GM19193 (cell line): ENCODE measurements around the gene KNOP1.

Experiments
- POLR2A ChIP-seq: IDR thresholded peaks from 4 replicates; pipeline ENCODE4 v1.6.1; 2011; ENCODE audit not compliant: insufficient read depth, insufficient read length; ENCODE audit errors: extremely low read depth

Gene KNOP1

GRCh38 chr16:19717314-19717713, 713 bp downstream of the KNOP1 start:
- no peak for TF ChIP-seq POLR2A

- no peak for TF ChIP-seq POLR2A
These were observed 1.8 kb downstream of the KNOP1 start for GRCh38 chr16:19716183-19716582.

- TF ChIP-seq POLR2A, result no peak
These were observed 2.5 kb downstream of the KNOP1 start for GRCh38 chr16:19715566-19715965.

GRCh38 chr16:19713697-19714096, 4.3 kb downstream of the KNOP1 start:
- TF ChIP-seq POLR2A, result no peak

GRCh38 chr16:19712418-19713058, 5.5 kb downstream of the KNOP1 start:
- no peak for TF ChIP-seq POLR2A

GRCh38 chr16:19711643-19712042, 6.4 kb downstream of the KNOP1 start:
- TF ChIP-seq POLR2A, result no peak

- no peak for TF ChIP-seq POLR2A
These were observed 7.0 kb downstream of the KNOP1 start for GRCh38 chr16:19710991-19711545.

GRCh38 chr16:19710191-19710908, 7.7 kb downstream of the KNOP1 start:
- TF ChIP-seq POLR2A, result no peak

GRCh38 chr16:19709381-19710136, 8.5 kb downstream of the KNOP1 start:
- no peak for TF ChIP-seq POLR2A

- no peak for TF ChIP-seq POLR2A
These were observed 9.5 kb downstream of the KNOP1 start for GRCh38 chr16:19708296-19709205.

- no peak for TF ChIP-seq POLR2A
These were observed 10.3 kb downstream of the KNOP1 start for GRCh38 chr16:19707569-19708295.

- TF ChIP-seq POLR2A, result no peak
These were observed 11.2 kb downstream of the KNOP1 start for GRCh38 chr16:19706846-19707245.

GRCh38 chr16:19705843-19706242, 12.2 kb downstream of the KNOP1 start:
- no peak for TF ChIP-seq POLR2A

GRCh38 chr16:19705146-19705501, 12.9 kb downstream of the KNOP1 start:
- TF ChIP-seq POLR2A, result no peak
